Measurements from ENCODE around the gene SBK3.

GRCh38 chr19:55552206-55552605, 6.9 kb upstream of the SBK3 start:
- TF ChIP-seq POLR2A (IDR thresholded peaks at IDR 0.05), result no peak
- no peak for TF ChIP-seq CTCF (IDR thresholded peaks at IDR 0.05)
- no peak for TF ChIP-seq POLR2AphosphoS5 (IDR thresholded peaks at IDR 0.05)
- no peak for TF ChIP-seq EP300 (IDR thresholded peaks at IDR 0.05)

Data from suprapubic skin (tissue), 4 donors.